ENCODE data around the gene TPPP.

Gene TPPP

GRCh38 chr5:618450-618849, 74.7 kb downstream of the TPPP start:
- in situ Hi-C loops (cut with MboI; ENCODE audit: low pct_unique_long_range_greater_than_20kb, low sequenced_read_pairs, unreplicated experiment): no loop called here
- TF ChIP-seq CTCF (IDR thresholded peaks at IDR 0.05; ENCODE audit: extremely low read depth, insufficient read depth, missing control alignments): no peak
- DNase-seq (ENCODE audit: low spot score): no peak

DNA sequence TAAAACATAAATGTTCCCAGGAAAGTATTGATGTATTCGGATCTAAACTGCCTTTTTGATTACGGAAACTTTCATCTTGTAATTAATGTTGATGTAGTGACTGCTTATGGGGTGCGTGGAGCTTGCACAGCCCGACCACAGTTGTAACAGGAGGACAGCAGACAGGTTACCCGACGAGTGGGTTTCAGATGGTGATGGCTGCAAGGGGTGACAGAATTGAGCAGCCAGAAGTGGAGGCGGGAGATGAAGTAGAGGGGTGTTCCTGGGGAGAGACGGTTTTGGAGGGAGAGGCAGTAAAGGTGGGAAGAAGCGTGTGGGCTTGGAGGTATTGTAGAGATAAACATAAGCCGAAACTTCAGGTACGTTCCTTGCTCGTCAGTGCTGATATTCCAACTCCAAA, 75.3 kb downstream of the TPPP start:
- in situ Hi-C loops (cut with MboI; ENCODE audit: low pct_unique_long_range_greater_than_20kb, low sequenced_read_pairs, unreplicated experiment): no loop called here
- no peak for TF ChIP-seq CTCF (IDR thresholded peaks at IDR 0.05; ENCODE audit: extremely low read depth, insufficient read depth, missing control alignments)
- DNase-seq (ENCODE audit: low spot score): no peak

GRCh38 chr5:616484-617039, 76.6 kb downstream of the TPPP start:
- peak; percentile 16 for TF ChIP-seq CTCF (IDR thresholded peaks at IDR 0.05; ENCODE audit: extremely low read depth, insufficient read depth, missing control alignments)
- DNase-seq (ENCODE audit: low spot score): no peak
- in situ Hi-C loops (cut with MboI; ENCODE audit: low pct_unique_long_range_greater_than_20kb, low sequenced_read_pairs, unreplicated experiment): no loop called here

GRCh38 chr5:612498-613424, 80.4 kb downstream of the TPPP start:
- TF ChIP-seq CTCF (IDR thresholded peaks at IDR 0.05; ENCODE audit: extremely low read depth, insufficient read depth, missing control alignments): no peak
- DNase-seq (ENCODE audit: low spot score): peak; percentile 45
- in situ Hi-C loops (cut with MboI; ENCODE audit: low pct_unique_long_range_greater_than_20kb, low sequenced_read_pairs, unreplicated experiment): no loop called here

DNA sequence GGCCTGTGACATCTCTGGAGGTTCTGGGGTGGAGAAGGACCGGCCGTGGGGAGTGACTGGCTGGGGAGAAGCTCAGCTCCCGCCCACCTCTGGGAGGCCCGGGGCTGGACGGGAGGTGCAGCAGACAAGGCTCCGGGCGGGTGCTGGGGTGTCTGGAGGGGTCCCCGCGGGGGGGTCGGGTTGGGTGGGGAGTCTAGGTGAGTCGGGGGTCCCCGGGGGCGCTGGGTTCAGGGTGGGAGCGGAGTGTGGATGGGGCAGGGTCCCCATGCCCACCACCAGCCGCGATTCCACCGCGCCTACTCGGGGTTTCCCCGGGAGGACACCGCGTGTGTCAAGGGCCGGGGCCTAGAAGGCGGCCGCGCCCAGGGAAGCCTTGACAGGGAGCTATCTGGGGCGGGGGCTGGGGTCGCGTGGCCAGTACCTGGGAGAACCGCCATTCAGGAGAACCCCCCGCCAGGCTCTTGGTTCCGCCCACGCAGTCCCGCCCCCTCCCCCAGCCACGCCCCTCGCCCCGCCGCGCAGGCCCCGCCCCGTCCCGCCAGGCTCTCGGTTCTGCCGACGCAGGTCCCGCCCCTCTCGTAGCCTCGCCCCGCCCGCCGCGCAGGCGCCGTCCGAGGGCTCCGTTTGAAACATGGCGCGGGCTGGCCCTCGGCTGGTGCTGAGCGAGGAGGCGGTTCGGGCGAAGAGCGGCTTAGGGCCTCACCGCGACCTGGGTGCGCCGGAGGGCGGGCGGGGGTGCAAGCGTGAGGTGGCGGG, 81.2 kb downstream of the TPPP start, which contains the start of gene CEP72:
TSS of gene CEP72 (plus strand) at position 610 of the 756 bp plus-strand sequence. CDS start at position 632, 22 bp downstream.
- no peak for TF ChIP-seq CTCF (IDR thresholded peaks at IDR 0.05; ENCODE audit: extremely low read depth, insufficient read depth, missing control alignments)
- DNase-seq (ENCODE audit: low spot score): peak; percentile 99
- in situ Hi-C loops (cut with MboI; ENCODE audit: low pct_unique_long_range_greater_than_20kb, low sequenced_read_pairs, unreplicated experiment): no loop called here

Measured in GM13977 (cell line).